Neural cell (in vitro differentiated cells): Measurements from ENCODE around the gene WSB1. TPM values are rescaled to one million over a fixed set of nuclear protein-coding genes. Genes with fewer than 3 reads are reported as not detected.

Source experiments
- H2AFZ ChIP-seq: fragments of 200-600, 300-800 bp; sonication (generic), shearing (Covaris generic); 2 replicates; pipeline ENCODE4 v1.6.0; 2014; ENCODE audit warnings: low read depth, mild to moderate bottlenecking, antibody characterized with exemption, low read length, moderate library complexity
- H3F3A ChIP-seq: fragments of 200-600 bp; shearing (Covaris generic); 2 replicates; pipeline ENCODE4 v1.6.1; 2016; ENCODE audit warnings: mild to moderate bottlenecking, moderate library complexity, mixed read lengths, antibody characterized with exemption, low read length; ENCODE audit not compliant: insufficient read depth, poor library complexity, severe bottlenecking
- H3K27ac ChIP-seq: fragments of 200-600, 300-800 bp; sonication (generic), shearing (Covaris generic); 2 replicates; pipeline ENCODE4 v1.5.1; 2014; ENCODE audit warnings: mild to moderate bottlenecking, low read length, moderate library complexity
- H3K27me3 ChIP-seq: fragments of 300-800, 200-600 bp; sonication (generic), shearing (Covaris generic); 2 replicates; pipeline ENCODE4 v1.6.0; 2014; ENCODE audit warnings: mild to moderate bottlenecking, low read depth, low read length, moderate library complexity; ENCODE audit not compliant: insufficient read depth
- H3K36me3 ChIP-seq: fragments of 300-800, 200-600 bp; sonication (generic), shearing (Covaris generic); 2 replicates; pipeline ENCODE4 v1.5.1; 2014; ENCODE audit warnings: mild to moderate bottlenecking, antibody characterized with exemption, low read length, moderate library complexity; ENCODE audit not compliant: insufficient read depth
- H3K4me2 ChIP-seq: fragments of 300-800, 200-600 bp; sonication (generic), shearing (Covaris generic); 2 replicates; pipeline ENCODE4 v1.6.0; 2014; ENCODE audit warnings: mild to moderate bottlenecking, low read length
- H3K4me3 ChIP-seq: fragments of 300-800, 200-600 bp; sonication (generic), shearing (Covaris generic); 2 replicates; pipeline ENCODE4 v1.5.1; 2014; ENCODE audit warnings: mild to moderate bottlenecking, low read length, moderate library complexity
- H3K79me2 ChIP-seq: fragments of 200-600 bp; shearing (Covaris generic); replicated peaks from 2 replicates; pipeline ENCODE4 v1.6.0; 2014; ENCODE audit warnings: mild to moderate bottlenecking, low read length, moderate library complexity; ENCODE audit not compliant: insufficient read depth
- H3K9ac ChIP-seq: fragments of 300-800, 200-600 bp; sonication (generic), shearing (Covaris generic); 2 replicates; pipeline ENCODE4 v1.6.1; 2016; ENCODE audit warnings: mild to moderate bottlenecking, low read length, mixed read lengths
- H3K9me2 ChIP-seq: fragments of 200-600 bp; shearing (Covaris generic); 2 replicates; pipeline ENCODE4 v1.6.1; 2016; ENCODE audit warnings: mild to moderate bottlenecking, low read length, mixed read lengths; ENCODE audit not compliant: insufficient read depth
- H3K9me3 ChIP-seq: fragments of 200-600, 300-800 bp; sonication (generic), shearing (Covaris generic); 2 replicates; pipeline ENCODE4 v1.6.1; 2016; ENCODE audit warnings: mild to moderate bottlenecking, mixed run types, low read length, moderate library complexity, mixed read lengths
- H4K20me1 ChIP-seq: fragments of 200-600 bp; shearing (Covaris generic); 2 replicates; pipeline ENCODE4 v1.6.1; 2016; ENCODE audit warnings: mild to moderate bottlenecking, mixed run types; ENCODE audit not compliant: insufficient read depth
- EP300 ChIP-seq: fragments of 450-650 bp; conservative IDR thresholded peaks from 2 replicates; pipeline ENCODE4 v1.6.1; 2014; ENCODE audit warnings: antibody characterized with exemption, mild to moderate bottlenecking, moderate library complexity; ENCODE audit not compliant: poor library complexity, severe bottlenecking
- EZH2 ChIP-seq: fragments of 200-600, 300-800 bp; shearing (Covaris generic), sonication (generic); IDR thresholded peaks from 2 replicates; pipeline ENCODE4 v1.6.1; 2014; ENCODE audit warnings: antibody characterized with exemption, low read length, borderline replicate concordance, mild to moderate bottlenecking; ENCODE audit not compliant: insufficient read depth, poor library complexity, severe bottlenecking
- MXI1 ChIP-seq: fragments of 450-650 bp; conservative IDR thresholded peaks from 2 replicates; pipeline ENCODE4 v1.6.1; 2014; ENCODE audit warnings: antibody characterized with exemption, mild to moderate bottlenecking; ENCODE audit not compliant: poor library complexity, severe bottlenecking
- POLR2AphosphoS5 ChIP-seq: IDR thresholded peaks from 2 replicates; pipeline ENCODE4 v1.6.1; 2012
- RAD21 ChIP-seq: fragments of 450-650 bp; conservative IDR thresholded peaks from 2 replicates; pipeline ENCODE4 v1.6.1; 2014; ENCODE audit warnings: antibody characterized with exemption, mild to moderate bottlenecking, moderate library complexity
- SMC3 ChIP-seq: fragments of 450-650 bp; conservative IDR thresholded peaks from 2 replicates; pipeline ENCODE4 v1.6.1; 2014; ENCODE audit warnings: antibody characterized with exemption, mild to moderate bottlenecking, moderate library complexity; ENCODE audit not compliant: poor library complexity
- TAF1 ChIP-seq: IDR thresholded peaks from 2 replicates; pipeline ENCODE4 v1.6.1; 2012; ENCODE audit warnings: low read depth
- polyA plus RNA-seq: library from polyadenylated mRNA; depleted of rRNA; stranded (reverse); fragments of >200 nt; gene quantifications from 2 replicates; pipeline ENCODE4 v1.2.3, GENCODE V29; 2014
- TF ChIP-seq, protein P1 (sequence below): IDR thresholded peaks from 2 replicates; pipeline ENCODE4 v1.6.1; 2012; ENCODE audit warnings: borderline replicate concordance
- TF ChIP-seq, protein P2 (sequence below): fragments of 450-650 bp; IDR thresholded peaks from 2 replicates; pipeline ENCODE4 v1.5.1; 2014; ENCODE audit warnings: antibody characterized with exemption, mild to moderate bottlenecking, moderate library complexity; ENCODE audit not compliant: poor library complexity, severe bottlenecking

The WSB1 gene
- polyA plus RNA-seq, 1 donor from 2014 or later: 1,828 TPM

DNA sequence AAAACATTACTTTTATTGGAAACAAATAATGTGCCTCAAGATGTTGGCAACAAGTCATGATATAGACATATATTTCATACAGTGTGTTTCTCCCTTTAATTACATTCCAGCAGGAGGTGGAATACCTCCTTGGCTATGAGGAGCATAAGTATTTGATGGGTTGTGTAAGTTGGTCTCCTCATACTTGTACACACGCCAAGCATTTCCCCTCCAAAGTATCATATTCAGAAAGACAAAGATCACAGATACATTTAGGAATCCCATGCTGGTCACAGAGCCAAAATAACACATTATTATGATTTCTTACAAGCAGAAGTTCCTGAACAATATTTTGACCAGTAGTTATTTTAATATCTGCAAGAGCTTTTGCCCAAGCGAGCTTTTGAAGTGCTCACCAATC lies 57.8 kb downstream of the WSB1 start:
- TF ChIP-seq POLR2AphosphoS5: no peak
- TF ChIP-seq, protein P1, sequence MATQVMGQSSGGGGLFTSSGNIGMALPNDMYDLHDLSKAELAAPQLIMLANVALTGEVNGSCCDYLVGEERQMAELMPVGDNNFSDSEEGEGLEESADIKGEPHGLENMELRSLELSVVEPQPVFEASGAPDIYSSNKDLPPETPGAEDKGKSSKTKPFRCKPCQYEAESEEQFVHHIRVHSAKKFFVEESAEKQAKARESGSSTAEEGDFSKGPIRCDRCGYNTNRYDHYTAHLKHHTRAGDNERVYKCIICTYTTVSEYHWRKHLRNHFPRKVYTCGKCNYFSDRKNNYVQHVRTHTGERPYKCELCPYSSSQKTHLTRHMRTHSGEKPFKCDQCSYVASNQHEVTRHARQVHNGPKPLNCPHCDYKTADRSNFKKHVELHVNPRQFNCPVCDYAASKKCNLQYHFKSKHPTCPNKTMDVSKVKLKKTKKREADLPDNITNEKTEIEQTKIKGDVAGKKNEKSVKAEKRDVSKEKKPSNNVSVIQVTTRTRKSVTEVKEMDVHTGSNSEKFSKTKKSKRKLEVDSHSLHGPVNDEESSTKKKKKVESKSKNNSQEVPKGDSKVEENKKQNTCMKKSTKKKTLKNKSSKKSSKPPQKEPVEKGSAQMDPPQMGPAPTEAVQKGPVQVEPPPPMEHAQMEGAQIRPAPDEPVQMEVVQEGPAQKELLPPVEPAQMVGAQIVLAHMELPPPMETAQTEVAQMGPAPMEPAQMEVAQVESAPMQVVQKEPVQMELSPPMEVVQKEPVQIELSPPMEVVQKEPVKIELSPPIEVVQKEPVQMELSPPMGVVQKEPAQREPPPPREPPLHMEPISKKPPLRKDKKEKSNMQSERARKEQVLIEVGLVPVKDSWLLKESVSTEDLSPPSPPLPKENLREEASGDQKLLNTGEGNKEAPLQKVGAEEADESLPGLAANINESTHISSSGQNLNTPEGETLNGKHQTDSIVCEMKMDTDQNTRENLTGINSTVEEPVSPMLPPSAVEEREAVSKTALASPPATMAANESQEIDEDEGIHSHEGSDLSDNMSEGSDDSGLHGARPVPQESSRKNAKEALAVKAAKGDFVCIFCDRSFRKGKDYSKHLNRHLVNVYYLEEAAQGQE: no peak
- no peak for TF ChIP-seq MXI1
- TF ChIP-seq SMC3: no peak
- no peak for TF ChIP-seq EZH2
- no peak for TF ChIP-seq RAD21
- no peak for TF ChIP-seq EP300
- TF ChIP-seq TAF1: no peak
- TF ChIP-seq, protein P2, sequence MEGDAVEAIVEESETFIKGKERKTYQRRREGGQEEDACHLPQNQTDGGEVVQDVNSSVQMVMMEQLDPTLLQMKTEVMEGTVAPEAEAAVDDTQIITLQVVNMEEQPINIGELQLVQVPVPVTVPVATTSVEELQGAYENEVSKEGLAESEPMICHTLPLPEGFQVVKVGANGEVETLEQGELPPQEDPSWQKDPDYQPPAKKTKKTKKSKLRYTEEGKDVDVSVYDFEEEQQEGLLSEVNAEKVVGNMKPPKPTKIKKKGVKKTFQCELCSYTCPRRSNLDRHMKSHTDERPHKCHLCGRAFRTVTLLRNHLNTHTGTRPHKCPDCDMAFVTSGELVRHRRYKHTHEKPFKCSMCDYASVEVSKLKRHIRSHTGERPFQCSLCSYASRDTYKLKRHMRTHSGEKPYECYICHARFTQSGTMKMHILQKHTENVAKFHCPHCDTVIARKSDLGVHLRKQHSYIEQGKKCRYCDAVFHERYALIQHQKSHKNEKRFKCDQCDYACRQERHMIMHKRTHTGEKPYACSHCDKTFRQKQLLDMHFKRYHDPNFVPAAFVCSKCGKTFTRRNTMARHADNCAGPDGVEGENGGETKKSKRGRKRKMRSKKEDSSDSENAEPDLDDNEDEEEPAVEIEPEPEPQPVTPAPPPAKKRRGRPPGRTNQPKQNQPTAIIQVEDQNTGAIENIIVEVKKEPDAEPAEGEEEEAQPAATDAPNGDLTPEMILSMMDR: no peak
- Histone ChIP-seq H3K27ac (no peak overlapping the region), H4K20me1 (no peaks in the 10 kb centered on the region)

DNA sequence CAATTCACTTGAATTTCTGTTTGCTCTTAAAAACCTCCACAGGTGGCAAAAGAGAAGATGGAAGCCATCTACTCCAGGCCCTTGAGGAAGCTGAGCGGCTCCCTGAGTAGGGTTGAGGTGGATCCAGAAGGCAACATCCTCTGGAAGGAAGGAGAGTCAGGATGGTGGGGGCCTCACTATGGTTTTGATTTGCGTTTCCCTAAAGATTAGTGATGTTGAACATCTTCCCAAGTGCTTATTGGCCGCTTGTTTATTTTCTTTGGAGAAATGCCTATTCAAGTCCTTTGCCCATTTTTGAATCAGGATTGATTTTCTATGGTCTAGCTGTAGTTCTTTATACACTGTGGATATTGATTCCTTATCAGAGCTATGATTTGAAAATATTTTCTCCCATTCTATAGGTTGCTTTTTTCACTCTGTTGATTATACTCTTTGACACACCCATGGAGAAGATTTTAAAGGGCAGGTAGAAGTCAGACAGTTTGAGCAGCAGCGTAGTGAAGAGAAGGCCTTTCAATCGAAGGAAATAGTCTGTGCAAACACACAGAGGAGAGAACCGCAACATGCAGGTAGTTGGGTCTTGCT lies 58.6 kb downstream of the WSB1 start:
- Histone ChIP-seq H3K9me3 (no peaks in the 10 kb centered on the region), H3K27me3 (no peaks in the 10 kb centered on the region), H2AFZ (no peak overlapping the region), H4K20me1 (no peaks in the 10 kb centered on the region), H3F3A (no peaks in the 10 kb centered on the region), H3K4me3 (peak overlapping the region; percentile 65), H3K9me2 (no peaks in the 10 kb centered on the region), H3K27ac (no peak overlapping the region), H3K79me2 (no peaks in the 10 kb centered on the region), H3K36me3 (no peaks in the 10 kb centered on the region), H3K4me2 (no peak overlapping the region), H3K9ac (no peak overlapping the region)
- TF ChIP-seq, protein P1: no peak
- TF ChIP-seq, protein P2: no peak
- TF ChIP-seq TAF1 (no peak), MXI1 (no peak), RAD21 (no peak), EZH2 (no peak), EP300 (no peak), POLR2AphosphoS5 (no peak), SMC3 (no peak)

More for the DNA sequence above, 57.8 kb downstream of the WSB1 start:
- H3K4me3 ChIP-seq: no peak overlapping the region
- no peak overlapping the region for H3K4me2 ChIP-seq
- H3K36me3 ChIP-seq: no peaks in the 10 kb centered on the region
- H3K9ac ChIP-seq: no peak overlapping the region
- no peaks in the 10 kb centered on the region for H3K27me3 ChIP-seq
- H2AFZ ChIP-seq: no peak overlapping the region
- no peaks in the 10 kb centered on the region for H3K79me2 ChIP-seq
- H3F3A ChIP-seq: no peaks in the 10 kb centered on the region
- H3K9me2 ChIP-seq: no peaks in the 10 kb centered on the region
- H3K9me3 ChIP-seq: no peaks in the 10 kb centered on the region
